Activated gamma-delta T cell (primary cell): ENCODE data around the gene C1orf87.

ENCODE experiments used
- DNase-seq: peaks from one replicate; lab custom pipeline; 2025; lab: John Stamatoyannopoulos, UW

C1orf87 gene

DNA sequence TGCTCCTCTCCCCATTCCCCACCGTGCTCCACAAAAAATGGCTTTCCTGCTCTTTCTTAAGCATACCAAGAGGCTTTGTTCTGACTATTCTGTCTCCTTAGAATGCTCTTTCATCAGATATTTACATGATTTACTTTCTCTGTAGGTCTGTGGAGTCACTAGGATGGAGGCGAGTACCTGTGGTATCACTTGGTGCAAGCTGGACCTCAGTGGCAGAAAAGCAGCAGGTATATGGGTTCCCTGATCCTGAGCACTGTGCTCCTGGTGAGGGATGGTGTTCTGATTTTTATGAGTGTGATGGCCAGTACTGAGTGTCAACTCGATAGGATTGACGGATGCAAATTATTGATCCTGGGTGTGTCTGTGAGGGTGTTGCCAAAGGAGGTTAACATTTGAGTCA lies 10.0 kb downstream of the C1orf87 start:
- DNase-seq, result no peak

DNA sequence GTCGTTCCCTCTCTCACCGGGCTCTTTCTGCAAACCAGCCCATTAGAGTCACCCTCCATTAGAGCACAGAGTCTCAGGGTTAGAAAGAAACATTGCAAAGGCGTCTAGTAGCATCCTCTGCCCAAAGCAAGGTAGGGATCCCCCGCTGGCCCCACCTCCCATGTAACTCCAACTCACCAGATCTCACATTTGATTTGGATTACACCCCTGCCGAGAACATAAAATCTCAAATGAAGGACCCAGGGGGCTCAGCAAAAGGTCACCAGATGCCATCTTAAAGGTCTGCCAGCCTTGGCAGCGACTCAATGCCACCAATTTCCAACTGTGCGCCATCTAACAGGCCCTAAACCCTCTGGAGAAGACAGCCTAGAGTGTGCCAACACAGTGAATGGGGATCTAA lies 14.1 kb downstream of the C1orf87 start:
- DNase-seq, result no peak

DNA sequence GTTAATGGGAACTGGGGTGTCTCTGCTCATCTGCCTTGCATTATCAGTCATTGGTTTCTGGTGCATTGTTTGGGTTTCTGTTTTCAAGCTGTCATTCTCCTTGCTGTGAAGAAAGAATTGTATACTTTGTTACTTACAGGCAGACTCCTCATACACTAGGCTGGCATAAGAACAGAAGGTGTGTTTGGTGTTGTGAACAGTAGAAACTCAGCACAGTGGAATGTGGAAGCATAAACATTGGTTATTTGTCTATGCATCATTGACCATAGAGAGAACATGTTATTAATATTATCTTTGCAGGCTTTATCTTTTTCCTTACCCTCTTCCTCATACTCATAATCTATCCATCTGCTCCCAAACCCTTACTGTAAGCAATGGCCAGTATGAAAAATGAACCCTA lies 18.2 kb downstream of the C1orf87 start:
- no peak for DNase-seq

DNA sequence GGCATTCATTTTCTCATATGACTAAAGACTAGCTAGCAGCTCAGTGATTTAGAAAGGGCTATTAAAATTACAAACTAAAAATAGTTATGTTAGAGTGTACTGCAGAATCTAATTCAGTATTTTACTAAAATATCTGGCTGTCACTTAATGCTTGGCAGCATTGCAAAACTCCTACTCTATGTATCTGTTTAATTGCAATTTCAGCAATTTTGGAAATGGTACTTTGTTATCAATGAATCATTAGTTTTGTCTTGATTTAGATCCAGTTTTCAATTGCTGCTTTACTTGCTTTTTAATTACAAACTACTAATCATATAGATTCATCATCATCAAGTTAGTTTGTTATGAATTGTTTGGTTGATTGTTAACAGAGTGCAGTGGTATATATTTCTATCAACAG lies 19.2 kb downstream of the C1orf87 start:
- DNase-seq, result no peak

DNA sequence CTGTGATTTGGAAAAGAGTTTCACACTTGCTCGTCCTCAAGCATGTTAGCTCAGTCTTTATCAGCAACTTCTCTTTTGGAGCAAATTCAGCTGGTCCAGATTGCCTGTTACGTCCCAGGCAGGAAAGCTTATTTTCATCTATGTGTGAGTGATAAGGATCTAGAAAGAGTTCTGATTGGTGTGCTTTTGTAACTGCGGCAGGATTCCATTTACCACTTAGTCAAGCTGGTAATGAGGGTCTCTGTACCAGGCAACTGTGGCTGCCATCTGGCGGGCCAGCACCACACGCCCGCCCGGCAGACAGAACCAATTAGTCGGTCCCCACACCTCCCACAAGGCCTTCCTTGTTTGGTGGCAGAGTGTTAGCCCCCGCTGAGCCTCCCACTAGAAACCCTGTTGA lies 21.0 kb downstream of the C1orf87 start:
- no peak for DNase-seq

DNA sequence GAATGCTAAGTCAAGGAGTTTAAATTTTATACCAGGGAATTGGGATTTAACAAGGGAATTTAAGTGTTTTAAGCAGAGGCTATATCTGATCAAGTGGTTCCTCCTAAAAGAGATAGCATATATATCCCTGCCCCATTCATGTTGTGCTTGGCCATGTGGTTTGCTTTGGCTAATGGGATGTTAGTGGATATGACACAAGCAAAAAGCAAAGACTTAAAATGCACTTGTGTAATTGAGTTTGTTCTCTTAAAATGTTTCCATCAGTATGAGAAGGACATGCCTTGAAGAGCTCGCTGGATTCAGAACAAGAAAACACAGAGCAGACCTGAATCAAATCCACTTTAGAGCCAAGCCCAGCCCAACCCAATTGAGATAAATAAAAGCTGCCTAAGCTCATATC lies 22.4 kb downstream of the C1orf87 start:
- DNase-seq, result no peak

DNA sequence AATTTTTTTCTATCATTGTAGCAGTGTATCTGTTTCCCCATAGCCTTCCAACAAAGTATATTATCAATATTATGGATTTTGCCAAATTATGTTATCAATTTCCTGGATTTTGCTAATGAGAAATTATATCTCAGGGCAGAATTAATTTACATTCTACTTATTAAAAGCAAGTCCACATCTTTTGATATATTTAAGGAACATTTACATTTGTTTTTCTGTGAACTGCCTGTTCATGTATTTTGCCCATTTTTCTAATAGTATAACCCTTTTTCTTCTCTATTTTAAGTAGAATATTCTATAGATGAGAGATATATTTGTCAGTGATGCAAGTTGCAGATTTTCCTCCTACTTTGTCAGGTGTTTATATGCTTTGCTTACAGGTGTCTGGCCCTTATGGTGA lies 24.4 kb downstream of the C1orf87 start:
- no peak for DNase-seq

DNA sequence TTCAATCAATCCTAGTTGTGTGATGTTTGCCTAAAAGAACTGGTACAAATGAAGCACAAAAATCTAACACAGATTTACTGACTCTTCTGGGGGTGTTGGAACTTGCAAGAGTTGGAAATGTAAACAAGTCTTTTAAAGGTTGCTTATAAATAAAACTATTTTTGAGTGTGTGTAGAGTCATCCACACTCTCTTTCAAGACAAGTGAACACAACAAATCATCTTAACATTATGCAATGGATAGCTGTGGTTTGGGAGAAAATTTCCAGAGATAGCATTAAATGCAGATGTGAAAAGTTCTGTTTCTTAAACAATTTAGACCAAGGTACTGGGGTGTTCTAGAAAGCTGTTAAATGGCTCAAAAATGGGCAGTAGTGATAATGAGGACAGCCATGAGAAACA lies 28.7 kb downstream of the C1orf87 start:
- no peak for DNase-seq

DNA sequence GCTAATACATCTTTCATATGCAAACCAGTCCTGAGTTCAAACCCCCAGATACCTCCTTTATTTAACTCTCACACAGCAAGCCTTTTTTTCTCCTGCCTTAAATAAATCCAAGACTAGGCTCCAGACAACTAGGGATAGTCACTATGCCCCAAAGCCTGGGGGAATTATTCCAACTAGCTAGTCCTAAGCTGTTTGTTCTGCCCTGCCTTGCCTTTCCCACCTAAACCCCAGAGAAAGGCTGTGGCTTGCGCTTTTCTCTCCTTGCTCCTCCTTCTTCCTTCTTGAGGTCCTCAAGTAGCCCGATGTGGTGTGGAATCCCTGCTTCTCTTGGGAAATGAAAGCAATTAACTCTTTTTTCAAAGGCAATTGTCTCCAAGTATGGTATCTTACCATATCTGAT lies 31.8 kb downstream of the C1orf87 start:
- DNase-seq, result no peak

DNA sequence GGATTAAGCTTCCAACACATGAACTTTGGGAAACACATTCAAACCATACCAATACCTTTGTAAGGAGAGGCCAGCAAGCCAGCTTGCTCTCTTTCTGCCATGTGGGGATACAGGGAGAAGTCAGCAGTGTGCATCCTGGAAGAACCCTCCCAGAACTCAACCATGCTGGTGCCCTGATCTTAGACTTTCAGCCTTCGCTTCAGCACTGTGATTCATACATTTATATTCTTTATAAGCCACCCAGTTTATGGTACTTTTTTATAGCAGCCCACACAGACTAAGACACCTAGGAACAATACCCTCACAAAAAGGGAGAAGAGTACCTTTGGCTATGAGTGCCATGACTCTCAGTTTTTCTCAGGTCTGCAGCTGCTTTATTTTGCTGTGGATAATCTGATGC lies 35.9 kb downstream of the C1orf87 start:
- no peak for DNase-seq

DNA sequence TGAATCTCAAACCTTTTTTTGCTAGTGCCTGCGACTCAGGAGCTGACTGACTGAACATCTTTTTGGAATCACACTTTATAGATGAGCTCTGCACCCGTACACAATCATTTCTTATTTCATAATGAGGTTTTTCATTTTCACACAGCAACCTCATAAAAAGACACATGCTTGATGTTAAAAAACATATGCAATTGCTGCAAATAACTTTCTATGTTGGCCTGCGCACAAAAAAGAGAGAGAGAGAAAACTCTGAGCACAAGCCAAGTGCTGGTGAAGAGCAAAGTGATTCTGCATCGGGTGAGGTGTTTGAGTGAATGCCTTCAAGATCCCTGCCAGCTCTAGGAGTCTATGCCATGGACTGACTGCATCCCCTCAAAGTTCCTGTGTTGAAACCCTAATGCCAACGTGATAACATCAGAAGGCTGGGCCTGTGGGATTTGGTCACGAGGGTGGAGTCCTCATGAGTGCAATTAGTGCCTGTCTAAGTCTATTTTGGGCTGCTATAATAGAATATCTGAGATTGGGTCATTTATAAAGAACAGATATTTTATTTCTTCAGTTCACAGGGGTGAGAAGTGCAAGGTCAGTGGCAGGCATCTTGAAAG lies 36.6 kb downstream of the C1orf87 start:
- DNase-seq, result no peak

DNA sequence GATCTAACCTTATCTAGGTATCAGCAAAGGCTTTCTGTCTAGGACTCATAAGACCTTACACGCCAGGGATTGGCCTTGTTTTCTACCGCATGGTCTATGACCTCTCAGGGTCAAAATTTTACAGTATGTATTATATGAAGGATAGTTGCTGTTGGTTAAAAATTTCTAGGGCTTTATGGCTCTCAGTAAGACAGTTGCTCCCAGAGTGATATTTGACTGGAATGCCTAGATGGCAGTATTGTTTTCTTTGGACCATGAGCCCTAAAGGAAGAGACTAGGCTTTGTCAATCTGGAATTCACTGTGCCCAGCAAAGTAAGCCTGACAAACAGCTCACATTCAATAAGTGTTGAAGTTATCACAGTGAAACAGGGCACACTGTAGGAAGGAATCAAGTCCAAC lies 37.6 kb downstream of the C1orf87 start:
- DNase-seq, result no peak

DNA sequence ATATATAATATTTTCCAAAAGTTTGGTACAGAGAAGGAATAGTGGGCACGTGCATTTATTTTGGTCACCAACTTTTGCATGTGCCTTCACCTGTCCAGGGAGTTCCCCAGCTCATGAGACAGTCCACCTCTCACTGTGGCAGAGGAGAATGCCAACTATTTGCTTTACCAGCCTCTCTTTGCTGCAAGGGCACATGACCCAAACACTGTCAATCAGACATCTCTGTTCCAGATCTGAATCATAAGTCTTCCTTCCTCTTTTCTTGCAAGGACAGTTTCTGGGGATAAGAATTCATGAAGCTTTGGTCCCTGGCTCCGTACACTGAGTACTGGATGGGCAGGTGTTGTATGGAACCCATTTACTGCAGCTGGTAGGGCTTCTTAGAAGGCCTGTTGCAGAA lies 38.6 kb downstream of the C1orf87 start:
- DNase-seq, result no peak

DNA sequence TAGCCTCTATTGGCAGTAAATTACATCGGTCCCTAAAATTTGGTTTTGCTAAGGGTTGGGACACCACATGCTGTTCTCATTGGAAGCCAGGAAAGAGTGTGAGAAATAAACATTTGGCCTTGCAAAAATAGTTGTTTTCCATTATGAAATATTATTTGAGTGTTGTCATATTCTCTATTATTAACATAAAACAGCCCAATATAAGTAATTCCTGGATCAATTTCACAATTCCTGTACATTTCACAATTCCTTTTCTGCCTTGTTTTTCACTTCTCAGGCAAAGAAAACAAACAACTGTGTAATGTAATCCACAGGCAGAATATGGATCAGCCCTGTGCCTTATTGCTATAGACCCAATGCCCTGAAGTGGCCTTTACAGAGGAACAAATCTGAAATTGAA lies 40.5 kb downstream of the C1orf87 start:
- no peak for DNase-seq

DNA sequence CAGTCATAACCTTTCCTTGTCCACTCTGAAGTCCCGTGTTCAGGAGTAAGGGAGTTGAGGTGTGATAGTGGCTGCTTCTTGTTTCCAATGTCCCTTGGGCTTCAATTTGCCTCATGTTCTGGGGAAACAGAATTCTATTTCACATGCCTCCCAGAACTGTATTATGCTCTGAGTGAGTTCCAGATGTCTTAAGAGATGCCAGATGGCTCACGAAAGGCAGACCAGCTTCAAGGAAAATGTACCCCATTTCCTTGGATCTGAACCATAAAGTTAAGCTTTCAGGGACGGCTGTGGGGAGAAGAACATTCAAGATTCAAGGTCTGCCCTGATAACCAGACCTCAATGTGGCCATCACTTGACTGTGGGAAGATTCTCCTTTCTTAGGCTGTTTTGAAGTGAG lies 42.4 kb downstream of the C1orf87 start:
- no peak for DNase-seq

DNA sequence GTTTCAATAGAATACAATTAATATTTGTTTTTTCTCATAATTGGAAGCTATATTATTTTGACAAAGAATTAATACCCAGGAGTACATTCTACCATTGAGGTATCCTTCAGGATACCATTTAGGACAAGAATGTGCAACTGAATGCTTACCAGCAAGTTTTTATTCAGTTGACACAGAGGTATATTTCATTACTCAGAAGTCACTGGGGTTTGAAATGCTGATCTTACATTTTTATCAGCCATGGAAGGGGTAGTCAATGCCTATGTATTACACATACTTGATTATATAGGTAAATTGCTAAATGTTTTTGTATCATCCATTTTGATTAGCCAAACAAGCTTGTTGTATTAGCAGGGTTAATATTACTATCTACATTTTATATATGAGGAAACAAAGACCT lies 48.0 kb downstream of the C1orf87 start:
- no peak for DNase-seq

DNA sequence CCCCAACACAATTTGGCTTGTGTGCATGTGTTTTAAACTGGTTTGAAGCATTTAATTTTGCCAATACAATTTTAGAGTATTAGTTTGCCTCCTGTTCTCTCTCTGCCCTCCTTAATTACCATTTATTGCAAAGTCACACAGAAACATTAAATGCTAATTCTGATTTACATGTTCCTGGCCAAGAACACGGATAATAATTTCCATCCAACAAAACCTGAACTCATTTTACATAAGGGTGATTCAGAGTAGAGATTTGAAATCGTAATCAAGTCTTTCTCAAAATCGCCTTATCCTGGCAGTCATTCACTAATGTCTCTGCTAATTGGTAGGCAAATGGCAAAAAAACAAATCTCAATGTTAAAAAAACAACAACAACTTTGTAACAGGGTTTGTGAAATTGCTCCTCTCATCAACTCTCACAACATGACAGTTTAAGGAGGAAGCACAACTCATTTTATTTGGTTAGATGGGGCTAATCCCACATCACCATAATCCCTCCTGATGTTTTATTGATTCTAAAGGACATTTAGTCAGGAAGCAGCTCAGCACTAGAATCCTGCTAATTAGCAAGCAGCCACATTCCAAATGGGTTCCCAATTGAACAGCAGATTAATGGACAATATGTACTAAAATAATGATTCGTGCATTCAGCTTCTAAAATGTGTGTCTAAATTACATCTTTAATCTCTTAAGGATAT lies 55.9 kb downstream of the C1orf87 start:
- no peak for DNase-seq

DNA sequence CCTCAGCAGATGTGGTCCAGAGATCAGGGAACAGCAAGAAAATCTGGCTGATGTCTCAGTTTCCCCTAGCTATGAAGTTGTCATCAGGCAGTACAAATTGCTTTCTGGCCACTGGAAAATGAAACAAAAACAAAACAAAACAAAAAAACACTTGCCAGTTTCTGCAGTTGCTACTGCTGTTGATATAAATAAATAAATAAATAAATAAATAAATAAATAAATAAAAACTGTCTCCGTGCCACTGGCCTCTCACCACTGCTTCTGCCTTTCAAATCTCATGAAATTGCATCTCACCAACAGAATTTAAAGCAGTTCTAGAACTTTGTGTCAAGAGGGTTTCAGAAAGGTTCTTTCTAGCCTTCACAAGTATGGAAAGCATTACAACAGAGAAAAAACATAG lies 62.9 kb downstream of the C1orf87 start:
- DNase-seq, result no peak

DNA sequence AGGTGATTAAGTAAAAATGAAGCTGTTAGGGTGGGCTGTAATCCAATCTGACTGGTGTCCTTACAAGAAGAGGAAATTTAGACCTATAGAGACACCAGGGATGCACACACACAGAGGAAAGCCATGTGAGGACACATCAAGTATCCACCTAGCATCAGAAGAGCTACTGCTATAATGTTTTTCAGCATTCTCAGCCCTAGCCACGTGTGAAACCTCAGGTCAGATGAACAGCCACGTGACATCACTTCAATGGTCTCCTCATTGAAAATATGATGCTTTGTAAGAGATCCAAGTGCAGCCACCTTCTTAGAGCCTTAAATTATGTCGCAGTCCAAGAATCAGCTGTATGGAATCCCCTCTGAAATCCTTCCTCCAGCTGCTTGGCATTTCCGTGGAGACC lies 65.1 kb downstream of the C1orf87 start:
- no peak for DNase-seq

DNA sequence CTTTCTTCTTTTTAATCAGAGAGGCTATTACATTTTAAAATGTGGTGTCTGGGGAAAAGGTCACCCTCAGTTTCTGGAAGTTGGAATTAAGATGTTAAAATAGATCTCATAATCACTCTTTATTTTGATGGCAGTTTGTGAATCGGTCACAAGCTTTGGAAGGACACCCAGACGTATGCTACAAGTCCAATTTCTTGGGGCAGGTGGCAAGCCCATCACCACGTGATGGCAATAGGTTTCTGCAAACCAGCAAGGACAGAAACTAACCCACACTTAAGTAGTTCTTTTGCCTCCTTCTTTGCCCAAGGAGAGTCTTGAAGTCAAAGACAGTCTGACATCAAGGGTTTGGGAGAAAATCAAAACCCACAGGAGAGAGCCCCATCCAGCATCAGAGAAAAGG lies 72.9 kb downstream of the C1orf87 start:
- no peak for DNase-seq

DNA sequence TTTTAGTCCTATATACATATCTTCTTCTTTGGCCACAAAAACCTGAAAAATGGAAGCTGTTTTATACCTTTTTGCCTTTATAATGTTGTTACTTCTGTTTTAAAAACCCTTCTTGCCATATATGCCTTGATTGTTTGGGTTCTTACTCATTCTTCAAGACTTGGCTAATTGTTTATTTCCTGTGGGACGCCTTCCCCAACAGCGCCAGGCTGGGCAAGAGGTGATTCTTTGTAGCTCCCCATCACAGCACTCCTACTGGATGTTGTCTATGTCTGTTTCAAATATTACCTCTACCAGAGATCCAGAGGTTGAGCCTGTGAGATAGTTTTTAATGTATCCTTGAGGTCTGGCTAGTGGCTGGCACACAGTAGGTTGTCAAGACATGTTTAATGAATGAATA lies 73.8 kb downstream of the C1orf87 start:
- DNase-seq, result no peak

DNA sequence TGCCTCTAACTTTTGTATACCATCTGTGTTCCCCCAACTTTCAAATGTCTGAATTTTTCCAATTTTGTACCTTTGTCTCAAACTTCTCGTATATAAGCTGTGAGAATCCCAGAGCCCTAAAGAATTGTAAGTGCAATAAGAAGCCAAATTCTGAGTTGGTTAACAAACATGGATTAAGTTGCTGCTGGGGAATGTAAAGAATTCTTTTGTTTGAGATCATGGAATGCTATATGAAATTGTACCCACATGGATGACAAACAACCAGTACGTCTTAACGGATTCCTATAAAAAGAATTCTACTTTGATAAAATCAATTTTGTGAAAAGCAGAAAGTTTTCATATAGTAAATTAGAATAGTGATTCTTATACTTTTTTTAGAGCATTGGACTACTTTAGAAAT lies 74.6 kb downstream of the C1orf87 start:
- DNase-seq, result no peak

DNA sequence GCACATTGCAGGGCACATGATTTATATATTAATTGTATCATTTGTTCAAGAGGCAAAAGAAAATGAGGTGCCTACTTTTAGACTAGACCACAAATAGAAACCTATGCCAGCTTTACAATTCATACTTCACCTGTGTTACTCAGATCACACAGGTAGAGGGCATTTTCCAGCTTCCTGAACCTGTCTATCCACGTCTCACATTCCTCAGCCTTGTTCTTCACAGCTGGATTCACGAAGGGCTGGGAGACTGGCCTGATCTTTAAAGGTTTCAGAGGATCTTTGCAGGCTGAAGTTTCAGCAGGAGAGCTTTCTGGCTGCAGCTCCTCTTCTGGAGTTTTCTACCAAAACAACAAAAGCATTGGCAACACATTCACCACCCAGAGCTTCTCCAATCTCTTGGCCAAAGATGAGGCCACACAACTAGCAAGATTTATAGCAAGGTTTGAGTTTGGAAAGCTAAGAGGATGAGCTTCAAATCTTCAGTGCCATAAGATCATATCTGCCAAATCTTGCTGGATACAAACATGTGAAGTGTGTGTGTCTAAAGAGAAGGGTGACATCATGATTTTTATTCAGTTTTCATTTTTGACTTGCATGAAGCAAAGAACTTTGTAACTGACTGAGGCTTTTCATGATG lies 76.0 kb downstream of the C1orf87 start:
- no peak for DNase-seq
